WTC11 (cell line): ENCODE data around the gene GPATCH2.

Experiments used
- ATF2 ChIP-seq: sonication (generic); formaldehyde crosslinking; IDR thresholded peaks from 2 replicates; pipeline ENCODE4 v1.8.1; 2022; ENCODE audit warnings: low read depth, missing genetic modification reagents, borderline replicate concordance
- CTCF ChIP-seq: fragments of 200-600 bp; IDR thresholded peaks from 2 replicates; pipeline ENCODE4 v1.8.0; 2022; ENCODE audit warnings: antibody characterized with exemption
- ELF4 ChIP-seq: sonication (generic); formaldehyde crosslinking; IDR thresholded peaks from 2 replicates; pipeline ENCODE4 v1.8.1; 2022; ENCODE audit warnings: low read depth, mild to moderate bottlenecking, moderate library complexity, missing genetic modification reagents
- FOXK1 ChIP-seq: sonication (generic); formaldehyde crosslinking; IDR thresholded peaks from 2 replicates; pipeline ENCODE4 v1.8.0; 2022; ENCODE audit warnings: mild to moderate bottlenecking, moderate library complexity, missing genetic modification reagents
- FOXP1 ChIP-seq: sonication (generic); formaldehyde crosslinking; IDR thresholded peaks from 2 replicates; pipeline ENCODE4 v1.8.0; 2022; ENCODE audit warnings: missing genetic modification reagents, mild to moderate bottlenecking, moderate library complexity, borderline replicate concordance
- MAX ChIP-seq: sonication (generic); formaldehyde crosslinking; IDR thresholded peaks from 2 replicates; pipeline ENCODE4 v1.8.0; 2022; ENCODE audit warnings: mild to moderate bottlenecking, missing genetic modification reagents
- TP53 ChIP-seq: sonication (generic); formaldehyde crosslinking; IDR thresholded peaks from 2 replicates; pipeline ENCODE4 v1.8.1; 2023; ENCODE audit warnings: mild to moderate bottlenecking, missing genetic modification reagents
- ZBTB21 ChIP-seq: sonication (generic); formaldehyde crosslinking; IDR thresholded peaks from 2 replicates; pipeline ENCODE4 v1.8.1; 2023; ENCODE audit warnings: mild to moderate bottlenecking, missing genetic modification reagents, borderline replicate concordance
- ZNF532 ChIP-seq: fragments of 250-450 bp; sonication (Bioruptor Pico); IDR thresholded peaks from 2 replicates; pipeline ENCODE4 v1.9.0; 2021; ENCODE audit warnings: mild to moderate bottlenecking, borderline replicate concordance

GRCh38 chr1:217585577-217585976, 45.3 kb downstream of the GPATCH2 start:
- TF ChIP-seq ELF4 (CRISPR knock-in tag) (no peak), CTCF (no peak), ZNF532 (CRISPR knock-in tag) (no peak), ATF2 (CRISPR knock-in tag) (no peak), ZBTB21 (CRISPR knock-in tag) (no peak), TP53 (CRISPR knock-in tag) (no peak), MAX (CRISPR knock-in tag) (no peak), FOXK1 (CRISPR knock-in tag) (no peak), FOXP1 (no peak)
